Measurements from ENCODE around the gene CEP162.
"Not testable (repeated sequence)": the region's sequence is repeated elsewhere in the genome, so short reads cannot be mapped to it uniquely, and the experiment has no call there.

CEP162 gene

GRCh38 chr6:84258268-84258667 is 30.8 kb upstream of the CEP162 start:
- Histone ChIP-seq H3K36me3 (ENCODE audit: insufficient read depth, low read length) (no peaks in the 10 kb centered on the region), H3K9ac (ENCODE audit: low read depth, low read length) (peak overlapping the region; percentile 30), H3K9me3 (replicated peaks; ENCODE audit: low read length) (no peaks in the 10 kb centered on the region), H3K27me3 (ENCODE audit: control insufficient read depth, insufficient read depth, low read length) (no peaks in the 10 kb centered on the region), H3K4me3 (ENCODE audit: low read length) (peak overlapping the region; percentile 57), H3K4me1 (ENCODE audit: control insufficient read depth, insufficient read depth, low read length) (peaks cover 26% of the 10 kb centered on the region), H3K4me2 (ENCODE audit: low read length) (peak overlapping the region; percentile 75)

GRCh38 chr6:84255641-84256040 is 28.2 kb upstream of the CEP162 start:
- Histone ChIP-seq H3K36me3 (ENCODE audit: insufficient read depth, low read length) (no peaks in the 10 kb centered on the region), H3K4me3 (ENCODE audit: low read length) (no peak overlapping the region), H3K27me3 (ENCODE audit: control insufficient read depth, insufficient read depth, low read length) (no peaks in the 10 kb centered on the region), H3K4me2 (ENCODE audit: low read length) (no peak overlapping the region), H3K9ac (ENCODE audit: low read depth, low read length) (no peak overlapping the region), H3K9me3 (replicated peaks; ENCODE audit: low read length) (no peaks in the 10 kb centered on the region), H3K4me1 (ENCODE audit: control insufficient read depth, insufficient read depth, low read length) (peaks cover 26% of the 10 kb centered on the region)

- H3K36me3 ChIP-seq (ENCODE audit: insufficient read depth, low read length) = no peaks in the 10 kb centered on the region
- H3K9ac ChIP-seq (ENCODE audit: low read depth, low read length) = no peak overlapping the region
- no peak overlapping the region for H3K4me2 ChIP-seq (ENCODE audit: low read length)
- no peak overlapping the region for H3K4me3 ChIP-seq (ENCODE audit: low read length)
- H3K4me1 ChIP-seq (ENCODE audit: control insufficient read depth, insufficient read depth, low read length) = peaks cover 17% of the 10 kb centered on the region
- H3K9me3 ChIP-seq (replicated peaks; ENCODE audit: low read length) = no peaks in the 10 kb centered on the region
- no peaks in the 10 kb centered on the region for H3K27me3 ChIP-seq (ENCODE audit: control insufficient read depth, insufficient read depth, low read length)
These were observed 25.9 kb upstream of the CEP162 start for GRCh38 chr6:84253380-84253779.

DNA sequence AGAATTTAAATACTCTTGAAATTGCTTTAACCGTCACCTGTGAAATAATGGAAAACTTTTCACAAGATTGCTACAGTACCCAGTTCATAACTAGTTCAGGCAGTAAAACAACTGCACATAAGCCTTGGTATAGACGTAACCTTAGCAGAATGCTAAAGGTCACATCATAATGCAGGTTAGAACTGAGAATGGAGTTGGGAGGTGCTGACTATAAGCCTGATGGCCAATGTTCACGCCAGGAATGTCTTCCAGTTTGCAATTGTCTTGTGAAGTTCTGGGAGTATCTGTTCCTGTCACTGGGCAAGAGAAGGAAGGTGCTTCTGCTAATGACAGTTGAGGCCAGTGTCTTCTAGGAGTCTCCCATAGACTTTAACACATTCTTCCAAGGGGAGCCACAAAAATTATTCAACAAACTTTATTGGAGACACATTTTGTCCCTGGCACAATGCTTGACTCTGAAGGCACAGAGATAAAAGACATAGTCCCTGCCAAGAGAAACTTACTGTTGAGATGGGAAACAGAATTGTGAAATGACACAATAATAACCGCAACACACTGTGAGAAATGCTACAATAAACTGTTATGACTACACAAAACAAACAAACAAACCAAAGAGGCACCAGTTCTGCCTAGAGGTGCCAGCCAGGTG is 24.6 kb upstream of the CEP162 start:
- H3K36me3 ChIP-seq (ENCODE audit: insufficient read depth, low read length) = no peaks in the 10 kb centered on the region
- peaks cover 10% of the 10 kb centered on the region for H3K4me1 ChIP-seq (ENCODE audit: control insufficient read depth, insufficient read depth, low read length)
- H3K9ac ChIP-seq (ENCODE audit: low read depth, low read length) = no peak overlapping the region
- H3K9me3 ChIP-seq (replicated peaks; ENCODE audit: low read length) = no peaks in the 10 kb centered on the region
- H3K27me3 ChIP-seq (ENCODE audit: control insufficient read depth, insufficient read depth, low read length) = no peaks in the 10 kb centered on the region
- no peak overlapping the region for H3K4me3 ChIP-seq (ENCODE audit: low read length)
- no peak overlapping the region for H3K4me2 ChIP-seq (ENCODE audit: low read length)

DNA sequence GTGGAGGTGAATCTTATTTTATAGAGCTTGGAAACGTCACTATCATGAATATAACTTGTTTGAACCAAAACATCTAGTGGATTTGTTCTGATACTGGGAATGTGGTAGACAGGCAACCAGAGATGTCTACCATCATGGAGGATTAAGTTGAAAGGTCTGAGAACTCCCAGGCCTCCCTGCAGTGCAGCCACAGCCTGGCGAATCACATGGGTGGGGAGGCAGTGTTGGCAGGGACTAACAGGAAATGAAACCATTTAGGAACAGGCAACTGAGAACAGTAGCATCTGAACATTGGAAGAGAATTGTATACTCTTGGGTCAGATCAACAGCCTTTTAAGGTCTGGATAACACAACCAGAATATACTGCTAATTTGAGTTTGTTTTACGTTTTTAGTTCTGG is 22.3 kb upstream of the CEP162 start:
- Histone ChIP-seq H3K4me1 (ENCODE audit: control insufficient read depth, insufficient read depth, low read length) (peaks cover 12% of the 10 kb centered on the region), H3K9ac (ENCODE audit: low read depth, low read length) (no peak overlapping the region), H3K4me2 (ENCODE audit: low read length) (no peak overlapping the region), H3K36me3 (ENCODE audit: insufficient read depth, low read length) (no peaks in the 10 kb centered on the region), H3K27me3 (ENCODE audit: control insufficient read depth, insufficient read depth, low read length) (no peaks in the 10 kb centered on the region), H3K4me3 (ENCODE audit: low read length) (no peak overlapping the region), H3K9me3 (replicated peaks; ENCODE audit: low read length) (no peaks in the 10 kb centered on the region)

DNA sequence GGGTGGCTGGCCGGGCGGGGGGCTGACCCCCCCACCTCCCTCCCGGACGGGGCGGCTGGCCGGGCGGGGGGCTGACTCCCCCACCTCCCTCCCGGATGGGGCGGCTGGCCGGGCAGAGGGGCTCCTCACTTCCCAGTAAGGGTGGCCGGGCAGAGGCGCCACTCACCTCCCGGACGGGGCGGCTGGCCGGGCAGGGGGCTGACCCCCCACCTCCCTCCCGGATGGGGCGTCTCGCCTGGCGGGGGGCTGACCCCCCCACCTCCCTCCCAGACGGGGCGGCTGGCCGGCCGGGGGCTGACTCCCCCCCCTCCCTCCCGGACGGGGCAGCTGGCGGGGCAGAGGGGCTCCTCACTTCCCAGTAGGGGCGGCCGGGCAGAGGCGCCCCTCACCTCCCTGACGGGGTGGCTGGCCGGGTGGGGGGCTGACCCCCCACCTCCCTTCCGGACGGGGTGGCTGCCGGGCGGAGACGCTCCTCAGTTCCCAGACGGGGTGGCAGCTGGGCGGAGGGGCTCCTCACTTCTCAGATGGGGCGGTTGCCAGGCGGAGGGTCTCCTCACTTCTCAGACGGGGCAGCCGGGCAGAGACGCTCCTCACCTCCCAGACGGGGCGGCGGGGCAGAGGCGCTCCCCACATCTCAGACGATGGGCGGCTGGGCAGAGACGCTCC is 17.1 kb upstream of the CEP162 start:
- H3K4me3 ChIP-seq (ENCODE audit: low read length); H3K36me3 ChIP-seq (ENCODE audit: insufficient read depth, low read length); H3K9me3 ChIP-seq (replicated peaks; ENCODE audit: low read length); H3K9ac ChIP-seq (ENCODE audit: low read depth, low read length); H3K27me3 ChIP-seq (ENCODE audit: control insufficient read depth, insufficient read depth, low read length); H3K4me2 ChIP-seq (ENCODE audit: low read length): not testable (repeated sequence)
- peaks cover 12% of the 10 kb centered on the region for H3K4me1 ChIP-seq (ENCODE audit: control insufficient read depth, insufficient read depth, low read length)

- Histone ChIP-seq H3K9me3 (replicated peaks; ENCODE audit: low read length) (no peaks in the 10 kb centered on the region), H3K9ac (ENCODE audit: low read depth, low read length) (no peak overlapping the region)
These were observed 15.8 kb upstream of the CEP162 start for GRCh38 chr6:84243240-84243639.

GRCh38 chr6:84242265-84242664 is 14.8 kb upstream of the CEP162 start:
- Histone ChIP-seq H3K27me3 (ENCODE audit: control insufficient read depth, insufficient read depth, low read length) (no peaks in the 10 kb centered on the region), H3K9me3 (replicated peaks; ENCODE audit: low read length) (no peaks in the 10 kb centered on the region), H3K4me1 (ENCODE audit: control insufficient read depth, insufficient read depth, low read length) (peaks cover 12% of the 10 kb centered on the region), H3K4me2 (ENCODE audit: low read length) (no peak overlapping the region), H3K36me3 (ENCODE audit: insufficient read depth, low read length) (no peaks in the 10 kb centered on the region), H3K4me3 (ENCODE audit: low read length) (no peak overlapping the region), H3K9ac (ENCODE audit: low read depth, low read length) (no peak overlapping the region)

More at GRCh38 chr6:84243240-84243639, 15.8 kb upstream of the CEP162 start:
- H3K27me3 ChIP-seq (ENCODE audit: control insufficient read depth, insufficient read depth, low read length) = no peaks in the 10 kb centered on the region
- no peak overlapping the region for H3K4me3 ChIP-seq (ENCODE audit: low read length)
- H3K36me3 ChIP-seq (ENCODE audit: insufficient read depth, low read length) = no peaks in the 10 kb centered on the region
- no peak overlapping the region for H3K4me2 ChIP-seq (ENCODE audit: low read length)
- H3K4me1 ChIP-seq (ENCODE audit: control insufficient read depth, insufficient read depth, low read length) = peaks cover 12% of the 10 kb centered on the region

- H3K4me2 ChIP-seq (ENCODE audit: low read length) = peak overlapping the region; percentile 92
- H3K27me3 ChIP-seq (ENCODE audit: control insufficient read depth, insufficient read depth, low read length) = peaks cover 21% of the 10 kb centered on the region
- H3K4me3 ChIP-seq (ENCODE audit: low read length) = peak overlapping the region; percentile 82
- H3K4me1 ChIP-seq (ENCODE audit: control insufficient read depth, insufficient read depth, low read length) = peaks cover 8% of the 10 kb centered on the region
- H3K9ac ChIP-seq (ENCODE audit: low read depth, low read length) = peak overlapping the region; percentile 83
- H3K36me3 ChIP-seq (ENCODE audit: insufficient read depth, low read length) = no peaks in the 10 kb centered on the region
- no peaks in the 10 kb centered on the region for H3K9me3 ChIP-seq (replicated peaks; ENCODE audit: low read length)
These were observed 728 bp upstream of the CEP162 start for GRCh38 chr6:84228198-84228543.

DNA sequence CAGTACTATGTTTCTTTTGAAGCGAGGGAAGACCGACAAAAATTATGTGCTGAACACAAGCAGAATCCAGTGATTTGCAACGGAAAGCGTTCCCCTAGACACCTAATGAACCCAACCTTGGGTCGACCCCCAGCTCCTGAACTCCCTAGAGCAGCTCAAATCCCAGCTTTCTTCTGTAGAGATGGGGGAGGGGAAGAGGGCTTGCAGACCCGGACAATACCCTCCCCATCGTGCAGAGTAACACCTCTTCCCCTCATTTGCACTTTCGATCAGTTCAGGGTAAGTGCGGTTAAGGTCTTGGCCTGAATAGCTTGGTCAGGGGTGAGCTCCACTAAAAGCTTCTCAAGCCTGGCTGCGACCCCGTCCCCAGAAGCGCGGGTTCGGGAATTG is 404 bp downstream of the CEP162 start:
- Histone ChIP-seq H3K36me3 (ENCODE audit: insufficient read depth, low read length) (no peaks in the 10 kb centered on the region), H3K4me3 (ENCODE audit: low read length) (peak overlapping the region; percentile 82), H3K9ac (ENCODE audit: low read depth, low read length) (peak overlapping the region; percentile 83), H3K4me2 (ENCODE audit: low read length) (peak overlapping the region; percentile 92), H3K4me1 (ENCODE audit: control insufficient read depth, insufficient read depth, low read length) (peaks cover 8% of the 10 kb centered on the region), H3K9me3 (replicated peaks; ENCODE audit: low read length) (no peaks in the 10 kb centered on the region), H3K27me3 (ENCODE audit: control insufficient read depth, insufficient read depth, low read length) (peaks cover 15% of the 10 kb centered on the region)

- Histone ChIP-seq H3K4me2 (ENCODE audit: low read length) (no peak overlapping the region), H3K36me3 (ENCODE audit: insufficient read depth, low read length) (no peaks in the 10 kb centered on the region), H3K9me3 (replicated peaks; ENCODE audit: low read length) (no peaks in the 10 kb centered on the region), H3K4me3 (ENCODE audit: low read length) (no peak overlapping the region), H3K4me1 (ENCODE audit: control insufficient read depth, insufficient read depth, low read length) (peaks cover 8% of the 10 kb centered on the region), H3K27me3 (ENCODE audit: control insufficient read depth, insufficient read depth, low read length) (no peaks in the 10 kb centered on the region), H3K9ac (ENCODE audit: low read depth, low read length) (no peak overlapping the region)
These were observed 3.2 kb downstream of the CEP162 start for GRCh38 chr6:84224251-84224650.

GRCh38 chr6:84223608-84224007 is 3.8 kb downstream of the CEP162 start:
- H3K36me3 ChIP-seq (ENCODE audit: insufficient read depth, low read length); H3K4me1 ChIP-seq (ENCODE audit: control insufficient read depth, insufficient read depth, low read length); H3K27me3 ChIP-seq (ENCODE audit: control insufficient read depth, insufficient read depth, low read length); H3K4me2 ChIP-seq (ENCODE audit: low read length); H3K9me3 ChIP-seq (replicated peaks; ENCODE audit: low read length); H3K9ac ChIP-seq (ENCODE audit: low read depth, low read length); H3K4me3 ChIP-seq (ENCODE audit: low read length): not testable (repeated sequence)

Measured in skeletal muscle satellite cell (primary cell).